Body of pancreas (tissue), 4 donors: ENCODE measurements around the gene PRX.

ENCODE experiments used
- CTCF ChIP-seq, 7 experiments: fragments of 450-650 bp in 4 of 7; fragments of 200-600 bp in 3 of 7; sonication (generic) in 3 of 7; IDR thresholded peaks; one replicate each; pipeline ENCODE4 v1.5.1; 2016 to 2019; ENCODE audit warnings: antibody characterized with exemption in 7 of 7
- POLR2A ChIP-seq, 3 donors: fragments of 450-650 bp; IDR thresholded peaks; one replicate each; pipeline ENCODE4 v1.6.1; 2016; ENCODE audit warnings: antibody characterized with exemption in 3 of 3, mild to moderate bottlenecking in 2 of 3

GRCh38 chr19:40453151-40453735 lies 40.1 kb upstream of the PRX start:
- TF ChIP-seq CTCF (IDR thresholded peaks at IDR 0.05) (no peak), POLR2A (IDR thresholded peaks at IDR 0.05) (no peak)
